ENCODE results near the gene WDR77.

WDR77 gene

DNA sequence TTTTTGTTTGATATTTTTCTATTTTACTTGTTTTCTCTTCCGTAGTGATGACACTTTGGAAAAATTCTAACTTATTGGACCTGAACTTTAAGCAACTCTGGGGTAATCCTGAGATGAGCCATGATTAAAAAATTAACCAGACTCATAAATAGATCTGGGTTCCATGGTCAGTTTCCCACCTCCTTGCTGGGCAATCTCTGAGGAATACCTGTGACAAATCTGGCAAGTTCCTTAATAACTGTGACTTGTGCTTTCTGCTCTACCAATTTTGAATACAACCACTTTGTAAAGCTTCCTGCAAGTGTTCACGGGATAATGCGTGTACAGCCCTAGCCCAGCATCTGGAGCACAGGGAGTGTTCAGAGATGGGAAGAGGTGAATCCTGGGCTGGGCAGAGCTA, 24.8 kb downstream of the WDR77 start:
- no peak for DNase-seq

DNA sequence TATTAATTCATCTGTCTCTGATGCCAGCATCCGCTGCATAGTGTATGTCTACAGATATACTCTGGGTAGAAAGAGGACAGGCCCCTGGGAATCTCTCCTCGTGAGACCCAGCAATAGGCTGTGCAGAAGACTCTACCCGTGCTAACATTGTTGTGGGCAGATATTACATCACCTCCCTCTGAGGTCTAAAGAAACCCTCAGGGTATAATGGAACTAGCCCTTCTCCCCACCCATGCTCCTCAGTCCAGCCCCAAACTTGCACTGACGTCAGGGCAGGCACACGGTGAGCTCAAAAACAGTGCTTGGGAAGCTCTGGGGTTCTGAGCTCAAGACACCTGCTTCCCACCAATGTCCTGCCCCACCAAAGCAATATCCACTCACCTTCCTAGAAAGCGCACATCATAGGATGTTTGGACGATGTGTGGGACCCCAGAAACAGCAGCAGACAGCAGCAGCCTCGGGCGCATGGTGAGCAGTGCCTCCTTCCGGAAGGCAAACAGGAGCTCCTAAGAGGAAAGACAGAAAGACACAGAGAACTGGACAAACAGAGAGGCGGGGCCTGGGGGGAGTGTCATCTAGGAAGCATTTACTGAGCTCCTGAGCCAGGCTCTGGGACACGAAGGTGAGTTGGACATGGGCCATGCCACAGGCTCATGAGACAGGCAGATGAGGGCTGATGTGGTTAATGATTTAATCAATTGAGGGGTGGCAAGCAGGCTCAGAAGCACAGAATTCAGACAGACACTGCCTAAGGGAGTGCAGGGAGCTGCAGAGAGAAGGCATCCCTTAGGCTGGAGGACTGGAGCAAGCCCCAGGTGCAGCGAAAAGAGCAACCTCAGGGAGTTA, 26.3 kb downstream of the WDR77 start:
- DNase-seq = no peak

DNA sequence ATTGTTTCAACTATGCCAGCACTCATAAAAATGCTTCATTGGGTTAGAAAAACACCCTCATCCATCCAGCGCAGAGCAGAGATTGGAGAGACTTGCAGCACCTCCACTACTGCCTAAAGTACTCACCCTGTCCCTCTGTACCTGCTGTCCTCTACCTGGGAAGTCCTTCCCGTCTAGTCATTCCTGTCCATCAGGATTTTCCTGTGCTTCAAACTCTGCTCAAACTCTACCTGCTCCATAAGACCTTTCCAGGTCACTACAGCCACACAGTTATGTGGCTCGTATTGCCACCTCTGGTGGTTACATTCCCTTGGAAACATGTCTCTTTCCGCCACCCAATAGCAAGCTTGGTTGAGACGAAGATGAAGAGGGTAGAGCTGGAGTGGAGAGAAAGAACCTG, 28.7 kb downstream of the WDR77 start:
- DNase-seq = no peak

DNA sequence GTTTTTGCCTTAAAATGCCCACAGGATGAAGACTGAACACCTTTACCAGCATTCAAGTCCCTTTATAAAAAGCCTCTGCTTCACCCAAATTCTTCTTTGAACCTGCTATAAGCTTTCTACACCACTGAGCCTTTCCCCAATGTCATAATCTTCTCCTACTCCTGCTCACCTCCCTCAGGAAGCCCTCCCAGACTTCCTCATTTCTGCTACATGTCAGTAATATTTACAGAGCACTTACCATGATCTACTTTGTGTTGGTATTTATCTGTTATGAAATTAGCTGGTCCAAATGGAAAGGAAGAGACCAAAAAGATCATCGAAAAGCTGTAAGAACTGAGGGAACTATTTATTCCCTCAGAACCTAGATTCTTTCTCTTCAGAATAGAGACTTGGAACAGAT, 30.0 kb downstream of the WDR77 start:
- DNase-seq = no peak

DNA sequence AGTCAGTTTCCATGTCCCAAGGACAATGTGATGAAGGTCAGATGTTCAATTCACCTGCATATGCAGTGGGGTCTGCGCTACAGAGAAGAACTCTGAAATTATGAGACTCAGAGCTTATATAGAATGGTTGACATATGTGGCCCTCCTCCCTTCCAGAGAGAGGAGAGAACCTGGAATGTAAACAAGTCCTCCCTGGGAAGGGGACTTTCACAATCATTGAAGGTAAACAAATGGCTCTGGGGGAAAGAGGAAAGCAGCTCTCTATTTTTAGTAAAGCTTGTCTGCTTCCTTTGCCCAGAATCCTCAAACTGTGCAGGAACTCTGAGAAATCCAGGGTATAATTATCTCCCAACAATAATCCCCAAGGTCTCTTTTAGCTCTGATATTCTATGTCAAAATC, 31.3 kb downstream of the WDR77 start:
- no peak for DNase-seq

DNA sequence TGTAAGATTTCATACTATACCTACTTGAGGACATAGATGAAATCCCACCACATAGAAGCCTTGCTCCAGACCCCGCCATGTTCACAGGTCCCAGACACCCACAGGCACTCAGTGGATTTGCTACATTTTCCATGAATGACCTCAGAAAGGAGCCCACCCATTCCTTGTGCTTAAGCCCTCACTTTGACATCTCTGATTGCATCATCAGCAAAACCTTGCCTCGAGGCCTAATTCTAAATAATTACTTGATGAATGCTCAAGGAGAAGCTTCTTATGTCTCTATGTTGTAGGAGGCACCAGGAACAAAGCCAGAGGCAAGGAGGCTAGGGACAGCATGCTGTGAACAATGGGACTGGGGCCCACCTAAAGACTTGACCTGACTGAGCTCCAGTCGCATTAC, 33.6 kb downstream of the WDR77 start:
- DNase-seq = no peak

DNA sequence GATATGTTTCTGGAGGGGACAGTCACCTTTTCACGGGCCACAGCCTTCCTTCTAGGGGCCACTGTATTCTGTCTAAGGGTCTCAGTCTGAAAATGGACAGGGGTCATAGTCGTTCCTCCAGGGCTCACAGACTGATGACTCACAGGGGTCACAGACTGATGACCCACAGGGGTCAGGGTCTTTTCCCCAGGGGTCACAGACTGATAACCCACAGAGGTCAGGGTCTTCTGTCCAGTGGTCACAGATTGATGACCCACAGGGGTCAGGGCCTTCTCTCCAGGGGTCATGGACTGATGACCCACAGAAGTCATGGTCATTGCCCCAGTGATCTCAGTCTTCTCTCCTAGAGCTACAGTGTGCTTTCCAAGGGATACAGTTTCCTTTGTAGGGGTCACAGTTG, 34.3 kb downstream of the WDR77 start:
- DNase-seq = no peak

DNA sequence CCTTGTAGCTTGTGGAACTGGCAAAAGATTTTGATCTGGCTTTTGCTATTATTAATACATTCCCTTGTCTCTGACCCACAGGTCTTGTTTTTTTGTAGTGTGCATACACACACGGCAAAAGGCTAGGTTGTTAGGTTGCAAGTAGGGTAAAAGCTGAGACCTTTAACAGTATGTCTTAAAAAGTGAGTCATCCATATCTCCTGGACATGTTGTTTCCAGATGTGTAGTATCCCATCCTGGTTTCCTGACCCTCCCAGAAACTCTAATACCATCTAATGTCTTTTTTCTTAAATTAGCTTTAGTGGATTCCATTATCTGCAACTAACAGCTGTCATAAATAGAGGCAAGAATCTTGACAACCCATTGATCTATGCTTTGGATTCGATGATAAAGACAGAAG, 36.2 kb downstream of the WDR77 start:
- DNase-seq = no peak

DNA sequence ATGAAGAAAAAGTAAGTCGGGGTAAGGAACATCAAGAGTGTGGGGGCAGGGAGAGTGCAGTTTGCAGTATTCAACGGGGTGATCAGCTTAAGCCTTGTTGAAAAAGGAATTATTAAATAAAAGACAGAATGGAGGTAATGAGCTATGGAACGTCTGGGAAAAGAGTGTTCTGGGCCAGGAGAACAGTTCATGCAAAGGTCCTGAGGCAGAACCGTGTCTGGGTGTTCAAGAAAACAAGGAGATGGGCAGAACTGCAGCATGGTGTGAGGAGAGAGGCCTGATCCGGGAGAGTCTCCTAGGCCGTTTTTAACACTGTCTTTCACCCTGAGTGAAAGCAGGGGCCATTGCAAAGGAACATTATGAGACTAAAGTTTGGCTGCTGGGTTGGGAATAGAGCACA, 41.8 kb downstream of the WDR77 start:
- no peak for DNase-seq

DNA sequence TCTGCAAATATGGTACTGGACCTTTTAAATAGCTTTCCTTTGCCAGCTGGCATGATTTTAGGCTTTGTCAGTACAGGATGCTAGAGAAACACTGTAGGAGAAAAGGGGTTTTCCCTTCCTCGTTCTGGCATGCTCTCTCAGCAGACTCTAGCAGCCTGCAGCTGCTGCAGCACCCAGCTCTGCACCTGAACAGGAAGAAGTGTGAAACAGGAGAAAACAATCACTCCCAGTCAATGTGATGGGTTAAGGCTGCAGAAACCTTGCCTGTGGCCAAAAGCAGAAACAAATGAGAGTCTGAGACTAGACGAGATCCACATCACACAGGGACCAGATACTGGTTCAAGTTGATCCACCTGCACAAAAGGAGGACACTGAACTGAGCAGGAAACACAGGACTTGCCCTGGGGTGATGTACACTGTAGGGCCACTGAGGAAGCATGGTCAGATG, 42.7 kb downstream of the WDR77 start:
- no peak for DNase-seq

DNA sequence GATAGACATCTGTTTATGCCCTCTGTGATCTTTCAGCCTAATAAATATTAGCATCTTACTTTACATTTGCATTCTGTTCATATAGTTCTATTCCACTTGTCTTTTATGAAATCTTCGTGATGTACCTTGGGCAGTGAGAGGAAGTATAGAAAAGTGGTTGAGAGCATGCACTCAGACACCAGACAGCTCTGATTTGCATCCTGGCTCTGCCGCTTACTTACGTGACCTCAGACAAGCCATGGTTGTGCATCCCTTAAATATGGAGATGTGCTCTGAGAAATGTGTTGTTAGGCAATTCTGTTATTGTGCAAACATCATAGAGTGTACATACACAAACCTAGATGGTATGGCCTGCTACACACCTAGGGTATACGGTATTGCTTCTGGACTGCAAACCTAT, 44.5 kb downstream of the WDR77 start:
- DNase-seq = no peak

DNA sequence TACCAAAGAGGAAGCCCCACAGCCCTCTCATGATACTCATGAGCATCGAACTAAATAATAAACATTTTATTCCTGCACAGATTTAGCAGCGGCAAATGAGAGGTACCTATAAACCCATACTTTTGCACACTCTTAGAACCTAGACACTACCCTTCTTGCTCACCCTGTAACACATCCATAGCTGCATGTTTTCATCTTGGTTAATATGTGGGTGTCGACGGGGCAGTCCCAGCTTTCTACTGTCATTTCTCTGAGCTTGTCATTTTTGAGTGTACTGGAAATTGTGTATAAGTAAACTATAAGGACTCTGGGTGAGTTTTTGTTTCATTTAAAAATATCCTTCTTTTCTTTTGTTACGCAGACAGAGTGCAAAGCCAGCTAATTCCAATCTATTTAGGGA, 47.0 kb downstream of the WDR77 start:
- DNase-seq = no peak

DNA sequence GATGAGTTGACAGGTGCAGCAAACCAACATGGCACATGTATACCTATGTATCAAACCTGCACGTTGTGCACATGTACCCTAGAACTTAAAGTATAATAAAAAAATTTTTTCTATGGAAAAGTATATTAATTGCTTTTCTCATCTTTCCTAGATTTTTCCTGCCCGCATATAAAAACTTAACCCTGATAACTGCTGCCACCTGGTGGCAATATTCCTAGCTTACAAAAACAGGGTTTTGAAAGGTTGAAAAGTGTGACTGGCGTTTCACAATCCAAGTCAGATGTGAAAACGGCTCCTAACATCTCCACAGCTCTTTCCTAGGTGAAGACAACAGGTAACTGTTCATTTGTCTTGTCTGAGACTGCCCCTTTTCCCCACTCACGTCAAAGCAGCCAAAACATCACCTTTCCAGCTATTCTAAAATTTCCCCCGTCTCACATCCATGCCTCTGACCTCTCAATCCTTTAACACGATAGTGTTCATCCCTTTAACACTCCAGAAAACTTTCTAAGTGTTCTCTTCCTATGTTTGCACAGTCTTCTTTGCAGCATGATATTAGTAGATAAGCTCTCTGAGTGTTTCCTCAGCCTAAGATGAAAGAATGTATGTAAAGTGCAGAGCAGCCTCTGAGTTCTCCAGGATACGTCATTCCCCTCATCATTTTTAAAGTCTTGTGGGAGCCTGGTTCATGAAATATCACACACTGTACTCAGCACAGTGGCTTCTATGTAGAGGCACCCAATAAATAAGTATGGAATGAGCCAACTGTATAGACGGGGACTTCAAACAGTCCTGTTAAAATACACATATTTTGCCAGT, 49.1 kb downstream of the WDR77 start:
- no peak for DNase-seq

DNA sequence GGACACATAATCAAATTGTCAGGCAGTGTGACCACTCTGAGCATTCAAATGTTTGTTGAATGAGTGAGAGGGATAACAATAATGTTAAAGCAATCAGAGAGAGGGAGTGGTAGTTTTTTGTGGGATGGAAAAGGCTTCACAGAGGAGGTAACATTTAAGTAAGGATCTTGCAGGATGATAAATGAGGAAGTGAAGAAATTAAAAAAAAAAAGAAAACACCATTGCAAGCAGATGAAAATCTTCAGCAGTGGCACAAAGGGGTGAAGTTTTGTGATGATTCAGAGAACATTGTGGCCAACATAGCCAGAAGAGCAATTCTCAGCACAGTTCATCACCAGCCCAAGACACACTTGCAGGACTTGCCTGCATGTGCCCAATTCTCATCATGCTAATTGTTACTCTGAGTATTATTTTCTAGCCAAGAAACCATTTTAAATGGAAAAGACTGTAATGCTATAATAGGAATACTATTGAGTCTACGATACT, 56.6 kb downstream of the WDR77 start:
- DNase-seq = no peak

DNA sequence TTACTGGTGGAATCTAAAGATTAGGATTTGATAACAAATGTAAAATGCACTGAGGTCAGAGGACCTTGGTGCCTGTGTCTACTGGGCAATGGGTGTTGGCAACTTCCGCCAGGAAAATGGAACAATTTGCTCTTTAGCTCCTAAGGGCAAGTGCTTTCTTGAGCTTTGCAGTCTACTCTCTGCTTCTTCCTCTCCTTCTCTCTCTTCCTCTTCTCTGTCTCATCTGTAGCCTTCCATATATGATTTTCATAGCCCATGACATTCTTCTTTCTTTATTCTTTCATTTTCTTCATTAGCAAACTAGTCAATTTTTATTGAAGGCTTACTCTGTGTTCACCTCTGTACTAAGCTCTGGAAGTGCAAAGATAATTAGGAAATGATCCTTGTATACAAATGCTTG, 57.0 kb downstream of the WDR77 start:
- no peak for DNase-seq
